Bronchial epithelial cell (primary cell): ENCODE results near the gene IL12RB2. TPM values are rescaled to one million over a fixed set of nuclear protein-coding genes. Genes with fewer than 3 reads are reported as not detected.

ENCODE experiments used
- DNase-seq: peaks from one replicate; pipeline ENCODE4 v3.0.0-alpha.2; 2010; ENCODE audit warnings: low read depth
- FAIRE-seq: peaks from 2 replicates; lab custom pipeline; 2011; peaks lifted over from hg19 to GRCh38; lab: Jason Lieb, UNC
- H3K27me3 ChIP-seq: 2 replicates; pipeline ENCODE4 v1.5.1; 2011; ENCODE audit warnings: low read length; ENCODE audit not compliant: control insufficient read depth, insufficient read depth
- H3K36me3 ChIP-seq: 2 replicates; pipeline ENCODE4 v1.5.1; 2011; ENCODE audit warnings: low read length; ENCODE audit not compliant: control insufficient read depth, insufficient read depth
- H3K4me3 ChIP-seq: 2 replicates; pipeline ENCODE4 v1.5.1; 2011; ENCODE audit warnings: mild to moderate bottlenecking, low read depth, low read length, control low read depth
- CTCF ChIP-seq: IDR thresholded peaks from 2 replicates; pipeline ENCODE4 v1.5.1; 2011; ENCODE audit warnings: mild to moderate bottlenecking, moderate library complexity, low read length, control low read depth, inconsistent platforms; ENCODE audit not compliant: insufficient read depth, severe bottlenecking
- total RNA-seq: library from RNA; depleted of rRNA; stranded (reverse); fragments of >200 nt; gene quantifications from 2 replicates; pipeline ENCODE4 v1.2.1, GENCODE V29; 2014

Gene IL12RB2
- total RNA-seq, 1 donor from 2014 or later = 0.53 TPM

- no peak overlapping the region for H3K4me3 ChIP-seq
- DNase-seq (no peak), FAIRE-seq (no peak)
- no peak for TF ChIP-seq CTCF
- peaks cover 1% of the 10 kb centered on the region for H3K36me3 ChIP-seq
- no peaks in the 10 kb centered on the region for H3K27me3 ChIP-seq
Observed at GRCh38 chr1:67432745-67433144, 125.1 kb downstream of the IL12RB2 start.

- no peak for TF ChIP-seq CTCF
- FAIRE-seq = no peak
- Histone ChIP-seq H3K36me3 (no peaks in the 10 kb centered on the region), H3K4me3 (no peak overlapping the region), H3K27me3 (no peaks in the 10 kb centered on the region)
- peak; percentile 46 for DNase-seq
Observed at GRCh38 chr1:67433837-67434236, 126.2 kb downstream of the IL12RB2 start.

GRCh38 chr1:67434491-67434890 is 126.8 kb downstream of the IL12RB2 start:
- DNase-seq = no peak
- no peaks in the 10 kb centered on the region for H3K36me3 ChIP-seq
- H3K4me3 ChIP-seq = no peak overlapping the region
- no peak for TF ChIP-seq CTCF
- FAIRE-seq = no peak
- no peaks in the 10 kb centered on the region for H3K27me3 ChIP-seq

- DNase-seq (no peak), FAIRE-seq (no peak)
- no peaks in the 10 kb centered on the region for H3K36me3 ChIP-seq
- no peak overlapping the region for H3K4me3 ChIP-seq
- no peak for TF ChIP-seq CTCF
- no peaks in the 10 kb centered on the region for H3K27me3 ChIP-seq
Observed at GRCh38 chr1:67436511-67437055, 128.9 kb downstream of the IL12RB2 start.

GRCh38 chr1:67437961-67438360 is 130.3 kb downstream of the IL12RB2 start:
- no peak for DNase-seq
- no peaks in the 10 kb centered on the region for H3K36me3 ChIP-seq
- no peaks in the 10 kb centered on the region for H3K27me3 ChIP-seq
- H3K4me3 ChIP-seq = no peak overlapping the region
- TF ChIP-seq CTCF = no peak
- no peak for FAIRE-seq
